ENCODE measurements around the gene MEP1A. TPM values are rescaled to one million over a fixed set of nuclear protein-coding genes. Genes with fewer than 3 reads are reported as not detected.

MEP1A gene
- total RNA-seq, 2 experiments from 2014 or later = not detected

GRCh38 chr6:46888578-46888977 lies 95.4 kb downstream of the MEP1A start:
- ATAC-seq (ENCODE audit: poor library complexity) (no peak), DNase-seq (no peak)
- Mint-ChIP-seq H3K4me1 (ENCODE audit: low read depth) (no peaks in the 10 kb centered on the region), H3K4me3 (no peak overlapping the region), H3K36me3 (ENCODE audit: low read depth) (no peaks in the 10 kb centered on the region), H3K27ac (no peak overlapping the region), H3K27me3 (no peaks in the 10 kb centered on the region), H3K9me3 (no peaks in the 10 kb centered on the region)
- Histone ChIP-seq H3K27ac (ENCODE audit: low read depth in 1 of 2, low read length in 2 of 2) (no peak overlapping the region), H3K36me3 (ENCODE audit: insufficient read depth, low read length) (no peaks in the 10 kb centered on the region), H3K27me3 (ENCODE audit: control insufficient read depth in 1 of 2, insufficient read depth in 2 of 2, low read length in 2 of 2) (peaks cover 0 to 2% of the 10 kb centered on the region in 2 experiments), H3K4me1 (ENCODE audit: insufficient read depth, low read length) (no peaks in the 10 kb centered on the region), H3K9me3 (ENCODE audit: control insufficient read depth in 1 of 2, insufficient read depth in 1 of 2, low read length in 2 of 2) (no peaks in the 10 kb centered on the region), H3K4me3 (ENCODE audit: low read length) (no peak overlapping the region)
- ChIA-PET POLR2A (no interaction called here), CTCF (no interaction called here)
- intact Hi-C loops (cut with DNase I, micrococcal nuclease) = no loop called here
- TF ChIP-seq CTCF (IDR thresholded peaks at IDR 0.05) = no peak

Other genes starting within 250 kb of the MEP1A start
- not detected for gene CYP39A1, start 140.6 kb upstream of the MEP1A start, total RNA-seq
- 1 to 10 TPM; 1.2 to 1.5 TPM for gene SLC25A27, start 140.4 kb upstream of the MEP1A start, total RNA-seq
- gene TDRD6, start 105.5 kb upstream of the MEP1A start, total RNA-seq = not detected
- gene PLA2G7, start 58.0 kb upstream of the MEP1A start, total RNA-seq = not detected
- gene ANKRD66, start 46.5 kb upstream of the MEP1A start, total RNA-seq = not detected
- gene ADGRF5, start 128.5 kb downstream of the MEP1A start, total RNA-seq = not detected
- not detected for gene ADGRF1, start 248.9 kb downstream of the MEP1A start, total RNA-seq